BLaER1 treated with 17β-estradiol and CSF1 and Interleukin-3, amounts not matched to agents 10 nM and 100 nM (cell line): ENCODE results near the gene HEATR5B.
"Not testable (repeated sequence)": the region's sequence is repeated elsewhere in the genome, so short reads cannot be mapped to it uniquely, and the experiment has no call there.

Experiments
- H3K27ac ChIP-seq, 11 experiments: shearing (Covaris generic); formaldehyde crosslinking; 2 replicates each; pipeline ENCODE4 v1.8.1; 2022
- H3K27me3 ChIP-seq, 11 experiments: shearing (Covaris generic); formaldehyde crosslinking; 2 replicates each; pipeline ENCODE4 v1.8.1; 2022
- H3K36me3 ChIP-seq, 11 experiments: shearing (Covaris generic); formaldehyde crosslinking; 2 replicates each; pipeline ENCODE4 v1.8.1; 2022
- H3K4me1 ChIP-seq, 10 experiments: shearing (Covaris generic); formaldehyde crosslinking; 2 replicates each; pipeline ENCODE4 v1.8.1; 2022
- H3K4me2 ChIP-seq, 11 experiments: shearing (Covaris generic); formaldehyde crosslinking; 2 replicates each; pipeline ENCODE4 v1.8.1; 2022
- H3K4me3 ChIP-seq, 10 experiments: shearing (Covaris generic); formaldehyde crosslinking; 2 replicates each; pipeline ENCODE4 v1.8.1; 2022
- H3K9ac ChIP-seq, 11 experiments: shearing (Covaris generic); formaldehyde crosslinking; 2 replicates each; pipeline ENCODE4 v1.8.1; 2022
- H3K9me3 ChIP-seq, 11 experiments: shearing (Covaris generic); formaldehyde crosslinking; replicated peaks in 1 of 11; 2 replicates each; pipeline ENCODE4 v1.8.1; 2022
- H4K20me1 ChIP-seq, 11 experiments: shearing (Covaris generic); formaldehyde crosslinking; 2 replicates each; pipeline ENCODE4 v1.8.1; 2022
- Cebpa-rat ChIP-seq, 11 experiments: shearing (Covaris generic); IDR thresholded peaks; 2 replicates each; pipeline ENCODE4 v1.8.1; 2022

Gene HEATR5B

DNA sequence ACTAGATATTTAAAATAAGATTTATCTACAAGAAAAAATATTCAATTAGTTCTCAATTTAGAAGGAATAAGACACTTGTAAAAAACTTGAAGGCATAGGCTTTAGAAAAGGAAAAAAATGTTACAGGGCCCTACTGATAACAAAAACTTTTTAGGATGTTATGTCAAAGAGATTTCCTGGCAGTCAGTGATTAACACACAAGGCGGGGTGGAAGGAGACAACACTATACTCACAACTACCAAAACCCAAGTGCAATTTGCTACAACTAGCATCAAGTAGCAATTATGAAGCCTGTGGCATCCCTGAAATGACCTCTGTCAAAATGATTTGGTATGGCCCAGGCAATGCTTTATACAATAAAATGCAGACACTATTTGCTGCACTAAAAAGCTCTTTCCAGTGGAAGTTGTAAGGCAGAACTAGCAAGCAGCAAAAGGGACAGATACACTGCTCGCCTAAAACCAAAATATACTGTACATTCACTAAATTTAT is 133.1 kb downstream of the HEATR5B start:
- no peak overlapping the region for H3K4me2 ChIP-seq
- no peak overlapping the region for H3K27ac ChIP-seq
- peaks cover 0 to 10% (median 4%) of the 10 kb centered on the region in 11 experiments; a peak in 3 of 22 replicates for H3K36me3 ChIP-seq
- H3K4me3 ChIP-seq: no peak overlapping the region
- no peak overlapping the region for H3K9ac ChIP-seq
- TF ChIP-seq Cebpa-rat (IDR thresholded peaks at IDR 0.05): no peak
- H3K27me3 ChIP-seq: no peaks in the 10 kb centered on the region
- peaks cover 0 to 8% (median 0%) of the 10 kb centered on the region in 10 experiments; a peak in 3 of 20 replicates for H3K4me1 ChIP-seq
- H3K9me3 ChIP-seq: no peaks in the 10 kb centered on the region
- peaks cover 0 to 90% (median 31%) of the 10 kb centered on the region in 11 experiments; a peak in 18 of 22 replicates for H4K20me1 ChIP-seq

DNA sequence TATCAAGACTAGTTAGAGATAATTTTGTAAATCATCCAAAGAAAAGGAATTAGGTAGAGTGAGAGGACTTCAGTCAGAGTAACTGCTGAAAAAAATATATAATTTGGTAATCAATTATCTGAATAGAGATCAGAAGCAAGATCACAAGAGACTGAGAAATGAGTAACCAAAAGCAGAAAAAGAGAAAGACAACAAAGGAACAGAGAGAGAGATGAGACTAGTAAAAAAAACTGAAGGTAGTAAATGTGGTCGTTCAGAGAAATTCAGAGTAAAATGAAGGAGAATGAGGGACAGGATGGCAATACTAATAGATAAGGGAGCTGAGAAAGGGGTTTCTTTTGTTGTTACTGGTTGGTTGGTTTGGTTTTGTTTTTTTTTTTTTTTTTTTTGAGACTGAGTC is 134.3 kb downstream of the HEATR5B start:
- peaks cover 0 to 10% (median 5%) of the 10 kb centered on the region in 11 experiments; a peak in 3 of 22 replicates for H3K36me3 ChIP-seq
- no peak overlapping the region for H3K4me3 ChIP-seq
- peaks cover 0 to 85% (median 20%) of the 10 kb centered on the region in 11 experiments; a peak in 18 of 22 replicates for H4K20me1 ChIP-seq
- H3K27me3 ChIP-seq: no peaks in the 10 kb centered on the region
- H3K27ac ChIP-seq: no peak overlapping the region
- no peak overlapping the region for H3K4me2 ChIP-seq
- no peaks in the 10 kb centered on the region for H3K9me3 ChIP-seq
- no peak for TF ChIP-seq Cebpa-rat (IDR thresholded peaks at IDR 0.05)
- H3K4me1 ChIP-seq: peaks cover 0 to 8% (median 0%) of the 10 kb centered on the region in 10 experiments; a peak in 3 of 20 replicates
- no peak overlapping the region for H3K9ac ChIP-seq

DNA sequence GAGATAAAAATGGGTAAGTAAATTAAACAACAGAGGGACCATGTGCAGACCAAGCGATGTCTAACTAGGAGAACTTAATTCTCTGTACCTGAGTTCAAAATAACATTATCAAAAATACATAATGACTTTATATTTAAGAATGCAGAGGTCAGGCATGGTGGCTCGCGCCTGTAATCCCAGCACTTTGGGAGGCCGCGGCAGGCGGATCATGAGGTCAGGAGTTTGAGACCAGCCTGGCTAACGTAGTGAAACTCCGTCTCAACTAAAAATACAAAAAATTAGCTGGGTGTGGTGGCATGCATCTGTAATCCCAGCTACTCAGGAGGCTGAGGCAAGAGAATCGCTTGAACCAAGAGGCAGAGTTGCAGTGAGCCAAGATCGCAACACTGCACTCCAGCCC is 138.9 kb downstream of the HEATR5B start:
- not testable (repeated sequence) for H3K27me3 ChIP-seq, H3K27ac ChIP-seq, H3K4me2 ChIP-seq, H3K4me1 ChIP-seq, H3K4me3 ChIP-seq, H3K9me3 ChIP-seq, H3K9ac ChIP-seq
- Histone ChIP-seq H4K20me1 (peaks cover 0 to 81% (median 5%) of the 10 kb centered on the region in 11 experiments; a peak in 10 of 22 replicates), H3K36me3 (peaks cover 0 to 26% (median 7%) of the 10 kb centered on the region in 11 experiments; a peak in 15 of 22 replicates)

DNA sequence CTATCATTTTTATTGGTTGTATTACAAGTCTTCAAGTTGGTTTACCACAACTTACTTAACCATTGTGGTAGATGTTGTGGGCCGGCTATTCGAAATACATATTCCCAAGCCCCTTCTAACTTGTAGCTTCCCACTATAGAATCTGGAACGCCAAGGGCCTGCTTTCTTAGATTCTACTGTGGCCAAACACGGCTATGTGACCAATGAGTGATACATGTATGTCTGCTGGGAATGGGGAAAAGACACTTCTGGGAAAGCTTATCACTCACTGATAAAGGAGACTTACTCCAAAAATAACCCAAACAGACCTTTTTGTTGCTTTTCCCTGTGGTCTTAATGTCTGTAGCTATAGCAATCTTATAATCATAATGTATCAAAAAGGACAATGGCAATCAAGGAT is 142.3 kb downstream of the HEATR5B start:
- Histone ChIP-seq H3K9ac (no peak overlapping the region), H3K27me3 (no peaks in the 10 kb centered on the region), H3K4me3 (no peak overlapping the region), H3K9me3 (no peaks in the 10 kb centered on the region), H3K4me1 (no peaks in the 10 kb centered on the region), H3K27ac (no peak overlapping the region), H3K4me2 (no peak overlapping the region), H4K20me1 (peaks cover 0 to 80% (median 10%) of the 10 kb centered on the region in 11 experiments; a peak in 10 of 22 replicates), H3K36me3 (peaks cover 0 to 29% (median 8%) of the 10 kb centered on the region in 11 experiments; a peak in 15 of 22 replicates)
- TF ChIP-seq Cebpa-rat (IDR thresholded peaks at IDR 0.05): no peak

DNA sequence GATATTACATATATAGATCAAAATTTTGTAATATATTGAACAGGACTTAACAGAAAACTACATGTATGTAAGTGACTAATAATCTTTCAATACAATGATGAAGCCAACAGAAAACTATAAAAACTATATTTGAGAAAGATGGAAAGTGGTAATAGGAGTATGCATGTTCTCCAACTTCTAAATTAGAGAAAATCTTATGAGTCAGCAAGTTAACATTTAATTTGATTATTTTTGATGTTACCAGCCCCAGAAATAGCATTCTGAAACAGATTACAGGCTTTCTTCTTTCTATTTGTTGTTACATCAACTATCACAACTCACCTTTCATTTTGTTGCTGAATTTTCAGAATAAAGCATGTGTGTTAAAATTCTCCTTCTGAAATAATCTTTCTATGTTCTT is 147.6 kb downstream of the HEATR5B start:
- peaks cover 0 to 91% (median 22%) of the 10 kb centered on the region in 11 experiments; a peak in 14 of 22 replicates for H4K20me1 ChIP-seq
- not testable (repeated sequence) for H3K27ac ChIP-seq, H3K4me2 ChIP-seq, H3K9me3 ChIP-seq, H3K27me3 ChIP-seq, H3K4me3 ChIP-seq, H3K4me1 ChIP-seq, H3K9ac ChIP-seq
- peaks cover 0 to 20% (median 0%) of the 10 kb centered on the region in 11 experiments; a peak in 5 of 22 replicates for H3K36me3 ChIP-seq

DNA sequence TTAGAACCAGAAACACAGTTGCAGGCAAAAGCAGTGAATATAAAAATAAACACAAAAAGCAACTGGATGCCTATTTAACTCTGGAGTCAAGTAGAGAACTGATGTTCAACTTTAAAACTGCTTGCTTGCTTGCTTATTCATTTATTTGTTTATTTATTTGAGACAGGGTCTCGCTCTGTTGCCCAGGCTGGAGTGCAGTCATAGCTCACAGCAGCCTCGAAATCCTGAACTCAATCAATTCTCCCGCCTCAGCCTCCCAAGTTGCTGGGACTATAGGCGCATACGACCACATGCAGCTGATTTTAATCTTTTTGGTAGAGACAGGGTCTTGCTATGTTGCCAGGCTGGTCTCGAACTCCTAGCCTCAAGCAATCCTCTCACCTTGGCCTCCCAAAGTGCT is 152.5 kb downstream of the HEATR5B start:
- H3K36me3 ChIP-seq, H3K27ac ChIP-seq, H3K9me3 ChIP-seq, H3K4me3 ChIP-seq, H3K9ac ChIP-seq, H3K4me1 ChIP-seq, H3K4me2 ChIP-seq, H3K27me3 ChIP-seq: not testable (repeated sequence)
- peaks cover 0 to 72% (median 11%) of the 10 kb centered on the region in 11 experiments; a peak in 11 of 22 replicates for H4K20me1 ChIP-seq
